GM12872 (cell line): Measurements from ENCODE around the gene CYGB.

Experiments used
- CTCF ChIP-seq: IDR thresholded peaks from 3 replicates; pipeline ENCODE4 v1.5.1; 2011; ENCODE audit warnings: low read depth, mild to moderate bottlenecking, low read length, moderate library complexity; ENCODE audit not compliant: insufficient read depth

Gene CYGB

GRCh38 chr17:76545918-76546555, 8.5 kb upstream of the CYGB start:
- TF ChIP-seq CTCF, result no peak

GRCh38 chr17:76544546-76545365, 7.2 kb upstream of the CYGB start:
- TF ChIP-seq CTCF, result no peak

GRCh38 chr17:76543826-76544545, 6.5 kb upstream of the CYGB start:
- TF ChIP-seq CTCF, result no peak

DNA sequence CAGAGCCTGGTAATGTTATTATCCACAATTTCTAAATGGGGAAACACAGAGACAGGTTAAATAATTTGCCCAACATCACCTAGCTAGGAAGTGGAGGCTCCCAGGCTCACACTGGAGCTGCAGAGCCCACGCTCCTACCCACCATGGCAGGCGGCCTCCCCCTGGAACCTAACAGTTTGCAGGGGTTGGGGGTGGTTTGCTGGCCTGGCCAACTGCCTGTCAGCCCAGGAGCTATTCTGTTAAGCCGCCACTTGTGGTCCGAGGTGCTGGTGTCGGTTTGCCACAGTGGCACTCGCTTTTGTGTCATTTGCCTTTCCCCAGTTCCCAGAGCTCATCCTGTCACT, 5.9 kb upstream of the CYGB start:
- no peak for TF ChIP-seq CTCF

GRCh38 chr17:76542984-76543383, 5.5 kb upstream of the CYGB start:
- TF ChIP-seq CTCF, result no peak

DNA sequence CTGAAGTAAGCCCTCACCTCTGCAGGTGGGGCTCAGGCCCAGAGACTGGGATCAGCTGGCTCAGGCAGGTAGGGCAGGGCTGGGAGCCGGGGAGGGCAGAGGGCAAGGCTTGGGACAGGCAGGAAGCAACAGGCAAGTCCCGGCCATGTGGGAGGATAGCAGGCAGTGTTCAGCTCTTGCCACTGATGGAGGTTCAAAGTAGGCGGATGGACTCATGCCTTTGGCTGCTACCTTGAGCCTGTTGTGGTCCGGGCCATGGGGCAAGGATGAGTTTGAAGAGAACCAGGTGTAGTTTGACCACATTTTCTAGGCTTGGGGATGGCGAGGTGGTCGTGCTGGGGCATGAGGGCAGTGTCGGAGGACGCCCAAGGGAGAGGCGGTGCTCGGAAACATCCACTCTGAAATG, 5.1 kb upstream of the CYGB start:
- TF ChIP-seq CTCF, result no peak

- TF ChIP-seq CTCF, result no peak
Observed at GRCh38 chr17:76541739-76542454, 4.4 kb upstream of the CYGB start.
